ENCODE results near the gene QPRT.

- TF ChIP-seq CTCF (IDR thresholded peaks at IDR 0.05) = no peak
- no peak for TF ChIP-seq POLR2A (IDR thresholded peaks at IDR 0.05)
Observed at GRCh38 chr16:29663807-29664090, 15.2 kb upstream of the QPRT start.

Data from adrenal gland (tissue), 5 donors.